Measurements from ENCODE around the gene STUB1.

DNA sequence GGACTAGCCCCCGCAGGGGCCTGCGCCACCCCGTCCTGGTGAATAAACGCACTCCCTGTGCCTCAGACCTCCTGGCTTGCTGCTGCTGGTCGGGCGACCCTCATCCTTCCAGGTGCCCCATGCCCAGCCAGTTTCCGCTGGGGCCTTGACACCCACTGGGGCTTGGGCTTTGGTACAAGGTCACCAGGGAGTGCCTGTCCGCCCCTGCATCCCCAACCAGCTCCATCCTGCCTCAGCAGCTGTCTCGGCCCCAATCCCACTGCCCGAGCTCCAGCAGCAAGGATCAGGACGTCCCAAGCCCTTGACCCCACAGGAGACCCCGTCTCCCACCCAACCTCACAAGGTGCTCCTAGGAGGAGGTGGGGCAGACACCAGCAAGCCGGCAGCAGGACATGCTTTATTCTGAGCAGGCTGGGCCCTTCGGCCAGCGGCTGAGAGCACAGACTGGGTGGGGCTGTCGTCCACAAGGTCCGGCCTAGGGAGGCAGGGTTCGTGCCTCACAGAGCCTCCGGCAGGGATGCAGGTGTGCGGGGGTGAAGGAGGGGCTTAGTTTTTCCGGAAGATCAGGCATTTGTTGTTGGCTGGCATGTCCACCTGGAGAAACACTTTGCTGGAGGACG lies 46.0 kb upstream of the STUB1 start:
- TF ChIP-seq POLR2A (IDR thresholded peaks at IDR 0.05; ENCODE audit: low read depth, low read length) (no peak), TAF1 (IDR thresholded peaks at IDR 0.05; ENCODE audit: low read depth, low read length) (no peak), POLR2AphosphoS5 (IDR thresholded peaks at IDR 0.05; ENCODE audit: low read depth, low read length) (no peak)
